Neutrophil (primary cell): ENCODE data around the gene CTDSPL.
"Not testable (repeated sequence)": the region's sequence is repeated elsewhere in the genome, so short reads cannot be mapped to it uniquely, and the experiment has no call there.

Experiments used
- H3K27ac ChIP-seq: fragments of 200-600 bp; sonication (generic); 2 replicates; pipeline ENCODE4 v1.5.1; 2016; ENCODE audit warnings: mild to moderate bottlenecking, moderate library complexity
- H3K27me3 ChIP-seq: fragments of 200-600 bp; sonication (generic); 2 replicates; pipeline ENCODE4 v1.6.0; 2016; ENCODE audit warnings: mild to moderate bottlenecking
- H3K36me3 ChIP-seq: fragments of 200-600 bp; sonication (generic); 2 replicates; pipeline ENCODE4 v1.5.1; 2017
- H3K4me1 ChIP-seq, 2 experiments: fragments of 200-600 bp in 1 of 2; sonication (generic) in 1 of 2; 1 replicate in 1 of 2; 2 replicates in 1 of 2; pipeline versions ENCODE4 v1.5.1 to v1.6.1; 2013 to 2016; ENCODE audit warnings: low read depth in 1 of 2, low read length in 1 of 2, mild to moderate bottlenecking in 1 of 2, moderate library complexity in 1 of 2; ENCODE audit not compliant: control insufficient read depth in 1 of 2, insufficient read depth in 1 of 2
- H3K4me3 ChIP-seq, 2 experiments: fragments of 200-600 bp in 1 of 2; sonication (generic) in 1 of 2; 1 replicate in 1 of 2; 2 replicates in 1 of 2; pipeline ENCODE4 v1.5.1; 2013 to 2016; ENCODE audit warnings: low read depth in 1 of 2, low read length in 1 of 2, mild to moderate bottlenecking in 1 of 2, moderate library complexity in 1 of 2
- H3K9me3 ChIP-seq: fragments of 200-600 bp; sonication (generic); 2 replicates; pipeline ENCODE4 v1.5.1; 2016
- TF ChIP-seq, protein P1 (sequence below): fragments of 200-600 bp; sonication (generic); IDR thresholded peaks from 2 replicates; pipeline ENCODE4 v1.5.1; 2016; ENCODE audit warnings: antibody characterized with exemption

The CTDSPL gene, protein sequence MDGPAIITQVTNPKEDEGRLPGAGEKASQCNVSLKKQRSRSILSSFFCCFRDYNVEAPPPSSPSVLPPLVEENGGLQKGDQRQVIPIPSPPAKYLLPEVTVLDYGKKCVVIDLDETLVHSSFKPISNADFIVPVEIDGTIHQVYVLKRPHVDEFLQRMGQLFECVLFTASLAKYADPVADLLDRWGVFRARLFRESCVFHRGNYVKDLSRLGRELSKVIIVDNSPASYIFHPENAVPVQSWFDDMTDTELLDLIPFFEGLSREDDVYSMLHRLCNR

DNA sequence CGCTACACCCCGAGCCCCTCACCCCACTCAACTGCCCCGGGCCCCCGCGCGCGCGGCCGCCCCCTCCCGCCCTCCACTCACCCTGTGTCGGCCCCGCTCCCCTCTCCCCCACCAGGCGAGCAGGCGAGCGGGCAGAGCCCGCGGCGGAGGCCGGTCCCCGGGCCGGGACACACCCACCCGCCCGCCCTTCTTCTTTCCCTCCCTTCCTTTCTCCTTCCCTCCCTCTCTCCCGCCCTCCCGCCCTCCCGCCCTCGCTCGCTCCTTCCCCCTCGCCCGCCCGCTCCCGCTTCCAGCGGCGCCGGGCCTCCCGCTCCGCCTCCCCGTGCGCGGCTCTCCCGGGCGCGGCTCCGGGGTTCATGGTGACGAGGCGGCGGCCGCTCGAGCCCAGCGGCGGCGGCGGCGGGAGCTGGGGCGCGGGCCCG lies at the start of gene CTDSPL:
CTDSPL (plus strand) TSS at position 261 of the 422 bp plus-strand sequence. CDS start 320 bp downstream, outside the sequence.
- TF ChIP-seq, protein P1, sequence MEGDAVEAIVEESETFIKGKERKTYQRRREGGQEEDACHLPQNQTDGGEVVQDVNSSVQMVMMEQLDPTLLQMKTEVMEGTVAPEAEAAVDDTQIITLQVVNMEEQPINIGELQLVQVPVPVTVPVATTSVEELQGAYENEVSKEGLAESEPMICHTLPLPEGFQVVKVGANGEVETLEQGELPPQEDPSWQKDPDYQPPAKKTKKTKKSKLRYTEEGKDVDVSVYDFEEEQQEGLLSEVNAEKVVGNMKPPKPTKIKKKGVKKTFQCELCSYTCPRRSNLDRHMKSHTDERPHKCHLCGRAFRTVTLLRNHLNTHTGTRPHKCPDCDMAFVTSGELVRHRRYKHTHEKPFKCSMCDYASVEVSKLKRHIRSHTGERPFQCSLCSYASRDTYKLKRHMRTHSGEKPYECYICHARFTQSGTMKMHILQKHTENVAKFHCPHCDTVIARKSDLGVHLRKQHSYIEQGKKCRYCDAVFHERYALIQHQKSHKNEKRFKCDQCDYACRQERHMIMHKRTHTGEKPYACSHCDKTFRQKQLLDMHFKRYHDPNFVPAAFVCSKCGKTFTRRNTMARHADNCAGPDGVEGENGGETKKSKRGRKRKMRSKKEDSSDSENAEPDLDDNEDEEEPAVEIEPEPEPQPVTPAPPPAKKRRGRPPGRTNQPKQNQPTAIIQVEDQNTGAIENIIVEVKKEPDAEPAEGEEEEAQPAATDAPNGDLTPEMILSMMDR = no peak
- peak within 1 kb of the TSS; percentile 85 to 92 for H3K4me3 ChIP-seq
- H3K4me1 ChIP-seq = peaks cover 29 to 36% of the 10 kb centered on the region in 2 experiments
- H3K27me3 ChIP-seq = no peaks in the 10 kb centered on the region
- H3K9me3 ChIP-seq = no peaks in the 10 kb centered on the region
- peak within 1 kb of the TSS; percentile 74 for H3K27ac ChIP-seq
- H3K36me3 ChIP-seq = no peaks in the 10 kb centered on the region

DNA sequence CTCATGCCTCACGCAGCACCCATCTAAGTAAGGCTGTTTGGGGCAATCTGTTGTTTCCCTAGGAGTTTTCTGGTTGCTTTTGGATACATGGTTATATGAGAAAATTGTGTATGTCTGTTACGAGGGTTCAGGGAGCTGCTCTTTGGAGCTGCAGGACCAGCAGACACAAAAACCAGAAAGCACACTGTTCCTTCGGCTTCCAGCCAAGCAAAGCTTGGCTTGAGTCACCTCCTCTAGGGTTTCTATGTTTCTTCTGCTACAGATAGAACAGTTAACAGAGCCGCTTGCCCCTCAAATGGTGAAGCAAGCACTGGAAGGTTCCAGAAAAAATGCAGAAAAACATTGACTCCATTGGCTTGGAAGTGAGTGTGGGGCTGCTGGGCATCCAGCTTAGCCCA lies 49.2 kb upstream of the CTDSPL start:
- H3K27ac ChIP-seq = no peak overlapping the region
- no peaks in the 10 kb centered on the region for H3K27me3 ChIP-seq
- H3K4me1 ChIP-seq = no peaks in the 10 kb centered on the region
- TF ChIP-seq, protein P1 = no peak
- H3K9me3 ChIP-seq = no peaks in the 10 kb centered on the region
- H3K4me3 ChIP-seq = no peak overlapping the region
- H3K36me3 ChIP-seq = peaks cover 50% of the 10 kb centered on the region

DNA sequence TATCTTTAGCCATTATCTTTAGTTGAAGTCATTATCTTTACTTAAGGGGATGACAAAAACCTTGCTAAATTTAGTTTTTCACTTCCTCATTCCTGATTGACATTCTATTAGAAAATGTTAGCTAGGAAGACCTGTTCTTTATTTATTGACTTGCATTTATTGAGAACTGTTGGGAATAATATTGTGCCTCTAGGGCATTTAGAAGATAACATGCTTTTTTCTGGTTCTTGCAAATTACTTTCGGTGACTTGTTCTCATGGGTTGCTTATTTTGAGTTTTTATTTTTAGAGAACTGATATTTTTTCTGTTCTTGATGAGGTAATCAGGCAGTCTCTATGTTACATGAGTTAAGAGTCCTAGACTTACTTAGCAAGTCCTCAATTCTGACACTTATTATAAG lies 48.3 kb upstream of the CTDSPL start:
- Histone ChIP-seq H3K9me3 (no peaks in the 10 kb centered on the region), H3K4me3 (no peak overlapping the region), H3K27ac (peak overlapping the region; percentile 50), H3K36me3 (peaks cover 41% of the 10 kb centered on the region), H3K27me3 (no peaks in the 10 kb centered on the region), H3K4me1 (peaks cover 2 to 3% of the 10 kb centered on the region in 2 experiments)
- TF ChIP-seq, protein P1 = no peak

DNA sequence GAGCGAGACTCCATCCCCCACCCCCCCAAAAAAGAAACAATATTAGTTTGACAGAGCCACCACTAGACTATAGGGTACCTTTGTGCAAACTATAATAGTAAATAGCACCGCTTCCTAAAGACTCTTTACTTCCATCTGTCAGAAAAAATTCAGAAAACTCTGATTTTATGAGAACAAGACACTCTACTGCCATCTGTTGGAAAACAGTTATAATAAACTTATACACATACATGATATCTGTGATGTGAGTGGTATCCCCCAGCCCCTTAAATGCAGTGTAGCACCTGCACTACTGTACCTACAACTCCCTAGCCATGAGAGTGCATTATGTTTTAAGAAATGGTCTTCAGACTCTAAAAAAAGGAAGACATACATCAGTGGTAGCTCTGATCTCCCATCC lies 47.1 kb upstream of the CTDSPL start:
- H3K4me3 ChIP-seq = no peak overlapping the region
- peaks cover 11 to 12% of the 10 kb centered on the region in 2 experiments for H3K4me1 ChIP-seq
- H3K9me3 ChIP-seq = no peaks in the 10 kb centered on the region
- H3K27me3 ChIP-seq = no peaks in the 10 kb centered on the region
- H3K36me3 ChIP-seq = peaks cover 32% of the 10 kb centered on the region
- no peak overlapping the region for H3K27ac ChIP-seq
- TF ChIP-seq, protein P1 = no peak

DNA sequence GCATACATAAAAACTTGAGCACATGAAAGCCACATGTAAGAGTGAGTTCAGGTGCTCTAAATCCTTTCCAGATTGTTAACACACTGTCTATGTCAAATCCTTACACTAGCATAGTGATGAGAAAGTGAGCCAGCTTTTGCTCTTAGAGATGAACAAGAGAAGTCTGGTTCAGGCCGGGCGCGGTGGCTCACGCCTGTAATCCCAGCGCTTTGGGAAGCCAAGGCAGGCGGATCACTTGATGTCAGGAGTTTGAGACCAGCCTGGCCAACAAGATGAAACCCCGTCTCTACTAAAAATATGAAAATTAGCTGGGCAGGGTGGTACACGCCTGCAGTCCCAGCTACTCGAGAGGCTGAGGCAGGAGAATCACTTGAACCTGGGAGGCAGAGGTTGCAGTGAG lies 46.5 kb upstream of the CTDSPL start:
- not testable (repeated sequence) for H3K4me3 ChIP-seq, H3K9me3 ChIP-seq, H3K27ac ChIP-seq, H3K27me3 ChIP-seq
- Histone ChIP-seq H3K36me3 (peaks cover 26% of the 10 kb centered on the region), H3K4me1 (peaks cover 17 to 18% of the 10 kb centered on the region in 2 experiments)

DNA sequence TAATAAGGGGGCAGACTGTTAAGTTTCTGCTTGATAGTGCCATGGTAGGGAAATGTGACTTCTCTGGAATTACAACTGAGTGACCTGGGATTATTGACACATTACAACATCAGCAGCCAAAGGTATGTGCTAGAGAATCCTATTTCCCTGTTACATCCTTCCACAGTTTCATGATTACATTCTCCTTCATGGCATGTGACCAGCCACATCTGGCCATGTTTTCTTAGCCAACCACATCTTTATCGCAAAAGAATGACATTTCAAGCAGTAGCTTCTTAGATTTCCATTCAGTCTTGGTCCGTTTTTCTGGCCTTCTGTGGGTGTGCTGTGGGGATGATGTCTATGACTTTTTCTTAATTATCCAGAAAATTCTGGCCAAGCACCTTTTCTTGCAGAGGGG lies 45.4 kb upstream of the CTDSPL start:
- no peaks in the 10 kb centered on the region for H3K27me3 ChIP-seq
- no peak overlapping the region for H3K4me3 ChIP-seq
- no peaks in the 10 kb centered on the region for H3K9me3 ChIP-seq
- H3K27ac ChIP-seq = no peak overlapping the region
- TF ChIP-seq, protein P1 = no peak
- H3K4me1 ChIP-seq = peaks cover 20 to 22% of the 10 kb centered on the region in 2 experiments
- peaks cover 15% of the 10 kb centered on the region for H3K36me3 ChIP-seq
